ENCODE results near the gene PPP3R1. TPM values are rescaled to one million over a fixed set of nuclear protein-coding genes. Genes with fewer than 3 reads are reported as not detected.

The PPP3R1 gene
- total and polyA plus RNA-seq, 2 of the 8 experiments (the other 6 are each of a cell fraction or from before 2014, with no cell fraction given), result 9.3 to 85.1 TPM

DNA sequence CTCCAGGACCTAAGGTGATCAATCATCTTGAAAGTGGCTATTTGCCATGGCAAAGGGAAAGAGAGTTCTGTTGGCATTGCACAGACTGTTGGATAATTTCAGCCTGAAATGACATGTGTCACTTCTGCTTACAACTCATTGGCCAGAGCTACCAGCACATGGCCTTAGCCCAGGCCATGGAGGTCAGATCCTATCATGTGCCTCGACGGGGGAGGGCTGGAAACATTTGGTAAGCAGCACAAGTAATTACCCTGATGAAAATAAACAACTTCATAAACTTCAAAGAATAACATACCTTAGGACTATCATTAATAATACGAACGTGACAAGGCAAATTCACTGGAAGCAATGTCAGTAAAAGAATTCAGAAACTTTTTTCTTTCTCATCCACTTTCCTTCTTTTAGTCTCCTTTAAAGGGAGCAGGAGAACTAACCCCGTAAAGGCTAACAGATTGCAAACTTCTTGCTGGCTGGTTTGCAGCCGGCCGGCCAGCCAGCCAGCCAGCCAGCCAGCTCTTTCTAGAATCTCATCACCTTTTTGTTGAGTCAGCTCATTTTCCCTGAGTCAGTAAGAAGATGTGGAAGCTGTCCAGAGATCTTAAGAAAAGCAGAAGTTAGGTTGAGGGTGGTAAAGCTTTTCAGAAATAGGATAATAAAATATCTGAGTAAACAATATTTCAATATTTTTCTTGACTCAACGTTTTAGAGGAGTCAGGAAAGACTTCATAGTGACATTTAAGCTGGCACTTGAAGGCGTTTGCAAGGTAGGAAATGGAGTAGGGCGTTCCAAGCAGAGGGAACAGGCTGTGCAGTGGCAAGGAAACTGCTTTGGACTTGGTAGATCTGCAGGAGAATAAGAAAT lies 35.5 kb upstream of the PPP3R1 start (continued):
- no peak for TF ChIP-seq EGR1 (IDR thresholded peaks at IDR 0.05; ENCODE audit: borderline replicate concordance, low read depth, low read length)
- TF ChIP-seq, protein P1, sequence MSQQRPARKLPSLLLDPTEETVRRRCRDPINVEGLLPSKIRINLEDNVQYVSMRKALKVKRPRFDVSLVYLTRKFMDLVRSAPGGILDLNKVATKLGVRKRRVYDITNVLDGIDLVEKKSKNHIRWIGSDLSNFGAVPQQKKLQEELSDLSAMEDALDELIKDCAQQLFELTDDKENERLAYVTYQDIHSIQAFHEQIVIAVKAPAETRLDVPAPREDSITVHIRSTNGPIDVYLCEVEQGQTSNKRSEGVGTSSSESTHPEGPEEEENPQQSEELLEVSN (IDR thresholded peaks at IDR 0.05), result no peak
- TF ChIP-seq CEBPB (IDR thresholded peaks at IDR 0.05; ENCODE audit: low read depth, low read length), result no peak
- TF ChIP-seq KDM1A (IDR thresholded peaks at IDR 0.05; ENCODE audit: borderline replicate concordance, low read length), result no peak

Measured in H1 (cell line).